IgD-negative memory B cell (primary cell): ENCODE measurements around the gene CERT1. TPM values are rescaled to one million over a fixed set of nuclear protein-coding genes. Genes with fewer than 3 reads are reported as not detected.

Experiments
- H3K27ac Mint-ChIP-seq, 3 donors: one replicate each; pipeline ENCODE4 v1.8.0; 2020 to 2022; ENCODE audit warnings: mild to moderate bottlenecking in 3 of 3, mixed read lengths in 3 of 3, moderate library complexity in 1 of 3
- H3K27me3 Mint-ChIP-seq: one replicate; pipeline ENCODE4 v1.8.0; 2021; ENCODE audit warnings: mixed read lengths
- H3K36me3 Mint-ChIP-seq: one replicate; pipeline ENCODE4 v1.8.0; 2020; ENCODE audit warnings: mild to moderate bottlenecking, mixed read lengths
- H3K4me1 Mint-ChIP-seq, 3 donors: one replicate each; pipeline ENCODE4 v1.8.0; 2020 to 2022; ENCODE audit warnings: mixed read lengths in 3 of 3, mild to moderate bottlenecking in 1 of 3
- H3K4me3 Mint-ChIP-seq, 4 donors: one replicate each; pipeline ENCODE4 v1.8.0; 2020 to 2022; ENCODE audit warnings: mild to moderate bottlenecking in 4 of 4, mixed read lengths in 4 of 4, moderate library complexity in 3 of 4
- H3K9me3 Mint-ChIP-seq, 3 donors: one replicate each; pipeline ENCODE4 v1.8.0; 2020 to 2021; ENCODE audit warnings: mixed read lengths in 3 of 3, mild to moderate bottlenecking in 1 of 3
- polyA plus RNA-seq: library from polyadenylated mRNA; unstranded; fragments of 300-500 nt; fragmentation: Illumina TruSeq; gene quantifications from one replicate; pipeline ENCODE4 v1.2.3, GENCODE V29; 2021

CERT1 gene
- polyA plus RNA-seq, 1 donor from 2014 or later, result 17.7 TPM

- no peak overlapping the region for H3K4me3 Mint-ChIP-seq
- H3K27me3 Mint-ChIP-seq, result no peaks in the 10 kb centered on the region
- no peaks in the 10 kb centered on the region for H3K9me3 Mint-ChIP-seq
- H3K27ac Mint-ChIP-seq, result no peak overlapping the region
- peaks cover 11% of the 10 kb centered on the region for H3K36me3 Mint-ChIP-seq
- no peaks in the 10 kb centered on the region for H3K4me1 Mint-ChIP-seq
Measured at GRCh38 chr5:75375414-75375813, 136.0 kb downstream of the CERT1 start.

- Mint-ChIP-seq H3K9me3 (no peaks in the 10 kb centered on the region), H3K4me3 (no peak overlapping the region), H3K27ac (peak overlapping the region in 1 of 3 donors; percentile 81), H3K4me1 (no peaks in the 10 kb centered on the region), H3K27me3 (no peaks in the 10 kb centered on the region), H3K36me3 (peaks cover 11% of the 10 kb centered on the region)
Measured at GRCh38 chr5:75374394-75374814, 137.0 kb downstream of the CERT1 start.

GRCh38 chr5:75373862-75374261 lies 137.6 kb downstream of the CERT1 start:
- H3K4me1 Mint-ChIP-seq, result no peaks in the 10 kb centered on the region
- H3K27me3 Mint-ChIP-seq, result no peaks in the 10 kb centered on the region
- H3K36me3 Mint-ChIP-seq, result peaks cover 13% of the 10 kb centered on the region
- H3K9me3 Mint-ChIP-seq, result no peaks in the 10 kb centered on the region
- no peak overlapping the region for H3K27ac Mint-ChIP-seq
- no peak overlapping the region for H3K4me3 Mint-ChIP-seq

GRCh38 chr5:75368391-75368790 lies 143.0 kb downstream of the CERT1 start:
- H3K36me3 Mint-ChIP-seq, result peaks cover 4% of the 10 kb centered on the region
- no peaks in the 10 kb centered on the region for H3K9me3 Mint-ChIP-seq
- no peak overlapping the region for H3K4me3 Mint-ChIP-seq
- H3K27ac Mint-ChIP-seq, result no peak overlapping the region
- H3K4me1 Mint-ChIP-seq, result peaks cover 2 to 7% (median 6%) of the 10 kb centered on the region in 3 donors
- no peaks in the 10 kb centered on the region for H3K27me3 Mint-ChIP-seq

GRCh38 chr5:75367401-75367800 lies 144.0 kb downstream of the CERT1 start:
- Mint-ChIP-seq H3K27ac (peak overlapping the region in 1 of 3 donors; percentile 80), H3K27me3 (no peaks in the 10 kb centered on the region), H3K9me3 (no peaks in the 10 kb centered on the region), H3K4me3 (no peak overlapping the region), H3K36me3 (peaks cover 2% of the 10 kb centered on the region), H3K4me1 (peaks cover 2 to 7% (median 6%) of the 10 kb centered on the region in 3 donors)

- peak overlapping the region in 1 of 3 donors; percentile 80 for H3K27ac Mint-ChIP-seq
- H3K27me3 Mint-ChIP-seq, result no peaks in the 10 kb centered on the region
- H3K9me3 Mint-ChIP-seq, result no peaks in the 10 kb centered on the region
- H3K4me3 Mint-ChIP-seq, result peak overlapping the region in 1 of 4 donors; percentile 35
- peaks cover 2% of the 10 kb centered on the region for H3K36me3 Mint-ChIP-seq
- H3K4me1 Mint-ChIP-seq, result peaks cover 2 to 7% (median 6%) of the 10 kb centered on the region in 3 donors
Measured at GRCh38 chr5:75366787-75367186, 144.6 kb downstream of the CERT1 start.

- Mint-ChIP-seq H3K27me3 (no peaks in the 10 kb centered on the region), H3K27ac (no peak overlapping the region), H3K4me1 (peaks cover 2 to 7% (median 6%) of the 10 kb centered on the region in 3 donors), H3K4me3 (no peak overlapping the region), H3K36me3 (peaks cover 2% of the 10 kb centered on the region), H3K9me3 (no peaks in the 10 kb centered on the region)
Measured at GRCh38 chr5:75365740-75366139, 145.7 kb downstream of the CERT1 start.

GRCh38 chr5:75364571-75365280 lies 146.7 kb downstream of the CERT1 start:
- no peak overlapping the region for H3K4me3 Mint-ChIP-seq
- H3K4me1 Mint-ChIP-seq, result peaks cover 2 to 7% (median 6%) of the 10 kb centered on the region in 3 donors
- no peaks in the 10 kb centered on the region for H3K27me3 Mint-ChIP-seq
- H3K27ac Mint-ChIP-seq, result no peak overlapping the region
- peaks cover 4% of the 10 kb centered on the region for H3K36me3 Mint-ChIP-seq
- no peaks in the 10 kb centered on the region for H3K9me3 Mint-ChIP-seq

GRCh38 chr5:75363726-75364495 lies 147.5 kb downstream of the CERT1 start:
- Mint-ChIP-seq H3K27me3 (no peaks in the 10 kb centered on the region), H3K4me3 (no peak overlapping the region)

GRCh38 chr5:75363111-75363510 lies 148.3 kb downstream of the CERT1 start:
- H3K4me1 Mint-ChIP-seq, result peaks cover 2 to 7% (median 6%) of the 10 kb centered on the region in 3 donors
- H3K36me3 Mint-ChIP-seq, result peaks cover 2% of the 10 kb centered on the region
- no peak overlapping the region for H3K4me3 Mint-ChIP-seq
- no peaks in the 10 kb centered on the region for H3K9me3 Mint-ChIP-seq
- H3K27me3 Mint-ChIP-seq, result no peaks in the 10 kb centered on the region
- no peak overlapping the region for H3K27ac Mint-ChIP-seq

More at GRCh38 chr5:75363726-75364495, 147.5 kb downstream of the CERT1 start:
- H3K36me3 Mint-ChIP-seq, result peaks cover 2% of the 10 kb centered on the region
- H3K4me1 Mint-ChIP-seq, result peaks cover 2 to 7% (median 6%) of the 10 kb centered on the region in 3 donors
- no peak overlapping the region for H3K27ac Mint-ChIP-seq
- H3K9me3 Mint-ChIP-seq, result no peaks in the 10 kb centered on the region

- H3K4me3 Mint-ChIP-seq, result no peak overlapping the region
Measured at GRCh38 chr5:75362474-75362975, 148.9 kb downstream of the CERT1 start.

GRCh38 chr5:75361310-75361709 lies 150.1 kb downstream of the CERT1 start:
- no peak overlapping the region for H3K27ac Mint-ChIP-seq
- H3K9me3 Mint-ChIP-seq, result no peaks in the 10 kb centered on the region
- H3K4me3 Mint-ChIP-seq, result no peak overlapping the region
- H3K36me3 Mint-ChIP-seq, result peaks cover 2% of the 10 kb centered on the region
- H3K27me3 Mint-ChIP-seq, result no peaks in the 10 kb centered on the region
- peaks cover 0 to 2% (median 0%) of the 10 kb centered on the region in 3 donors for H3K4me1 Mint-ChIP-seq

More at GRCh38 chr5:75362474-75362975, 148.9 kb downstream of the CERT1 start:
- Mint-ChIP-seq H3K27me3 (no peaks in the 10 kb centered on the region), H3K27ac (peak overlapping the region in 1 of 3 donors; percentile 11), H3K36me3 (peaks cover 2% of the 10 kb centered on the region), H3K9me3 (no peaks in the 10 kb centered on the region), H3K4me1 (peaks cover 2 to 7% (median 6%) of the 10 kb centered on the region in 3 donors)

GRCh38 chr5:75358117-75358516 lies 153.3 kb downstream of the CERT1 start:
- Mint-ChIP-seq H3K4me1 (peaks cover 0 to 2% (median 0%) of the 10 kb centered on the region in 3 donors), H3K27ac (no peak overlapping the region), H3K36me3 (peaks cover 2% of the 10 kb centered on the region), H3K27me3 (no peaks in the 10 kb centered on the region), H3K4me3 (no peak overlapping the region), H3K9me3 (no peaks in the 10 kb centered on the region)

- H3K4me1 Mint-ChIP-seq, result peaks cover 0 to 2% (median 0%) of the 10 kb centered on the region in 3 donors
- peaks cover 6% of the 10 kb centered on the region for H3K36me3 Mint-ChIP-seq
- H3K27me3 Mint-ChIP-seq, result no peaks in the 10 kb centered on the region
- H3K4me3 Mint-ChIP-seq, result no peak overlapping the region
- H3K27ac Mint-ChIP-seq, result no peak overlapping the region
- H3K9me3 Mint-ChIP-seq, result no peaks in the 10 kb centered on the region
Measured at GRCh38 chr5:75356719-75357118, 154.7 kb downstream of the CERT1 start.

- Mint-ChIP-seq H3K27me3 (no peaks in the 10 kb centered on the region), H3K36me3 (peaks cover 5% of the 10 kb centered on the region), H3K27ac (no peak overlapping the region), H3K4me1 (peaks cover 0 to 4% (median 0%) of the 10 kb centered on the region in 3 donors), H3K9me3 (no peaks in the 10 kb centered on the region), H3K4me3 (no peak overlapping the region)
Measured at GRCh38 chr5:75355236-75355635, 156.2 kb downstream of the CERT1 start.
